SK-N-SH treated with all-trans-retinoic acid at 6 μM for 48 hours (cell line): ENCODE results near the gene CPEB3.

Experiments
- ATAC-seq: fragments of 200-7000 bp; cut with Tn5 transposase; 3 replicates; pipeline ENCODE4 v1.9.1; 2020; ENCODE audit warnings: mild to moderate bottlenecking, moderate library complexity
- ARNTL ChIP-seq: fragments of 450-650 bp; formaldehyde crosslinking; IDR thresholded peaks from 2 replicates; pipeline ENCODE4 v1.5.0; 2020; ENCODE audit warnings: low read depth, mild to moderate bottlenecking, moderate library complexity, borderline replicate concordance
- CREB5 ChIP-seq: fragments of 250-450 bp; sonication (Bioruptor Pico); IDR thresholded peaks from 2 replicates; pipeline ENCODE4 v1.5.1; 2020; ENCODE audit warnings: low read depth, mild to moderate bottlenecking, moderate library complexity
- CSDC2 ChIP-seq: fragments of 250-450 bp; sonication (Bioruptor Pico); IDR thresholded peaks from 2 replicates; pipeline ENCODE4 v1.5.0; 2020; ENCODE audit warnings: mild to moderate bottlenecking, moderate library complexity
- CSRNP3 ChIP-seq: fragments of 250-450 bp; sonication (Bioruptor Pico); IDR thresholded peaks from 2 replicates; pipeline ENCODE4 v1.5.1; 2021; ENCODE audit warnings: mild to moderate bottlenecking, moderate library complexity
- ESRRG ChIP-seq: fragments of 250-450 bp; sonication (Bioruptor Pico); IDR thresholded peaks from 2 replicates; pipeline ENCODE4 v1.6.1; 2021; ENCODE audit warnings: mild to moderate bottlenecking
- GLIS3 ChIP-seq: fragments of 250-450 bp; sonication (Bioruptor Pico); IDR thresholded peaks from 2 replicates; pipeline ENCODE4 v1.5.0; 2020; ENCODE audit warnings: mild to moderate bottlenecking, moderate library complexity
- ISL1 ChIP-seq: fragments of 250-450 bp; sonication (Bioruptor Pico); IDR thresholded peaks from 2 replicates; pipeline ENCODE4 v2.1.2; 2022; ENCODE audit warnings: mild to moderate bottlenecking, moderate library complexity
- OSR1 ChIP-seq: fragments of 250-450 bp; sonication (Bioruptor Pico); IDR thresholded peaks from 2 replicates; pipeline ENCODE4 v1.8.0; 2022; ENCODE audit warnings: moderate library complexity, mild to moderate bottlenecking, inconsistent platforms
- POU6F1 ChIP-seq: fragments of 250-450 bp; sonication (Bioruptor Pico); IDR thresholded peaks from 2 replicates; pipeline ENCODE4 v1.8.0; 2021; ENCODE audit warnings: low read depth, mild to moderate bottlenecking, moderate library complexity, borderline replicate concordance
- PPARA ChIP-seq: fragments of 250-450 bp; sonication (Bioruptor Pico); IDR thresholded peaks from 2 replicates; pipeline ENCODE4 v1.5.0; 2020; ENCODE audit warnings: mild to moderate bottlenecking, borderline replicate concordance
- RARB ChIP-seq: fragments of 250-450 bp; sonication (Bioruptor Pico); IDR thresholded peaks from 2 replicates; pipeline ENCODE4 v1.8.0; 2021; ENCODE audit warnings: mild to moderate bottlenecking, moderate library complexity
- SNAI2 ChIP-seq: fragments of 250-450 bp; sonication (Bioruptor Pico); IDR thresholded peaks from 2 replicates; pipeline ENCODE4 v1.5.0; 2020; ENCODE audit warnings: mild to moderate bottlenecking, moderate library complexity
- TOX ChIP-seq: fragments of 250-450 bp; sonication (Bioruptor Pico); IDR thresholded peaks from 2 replicates; pipeline ENCODE4 v1.8.0; 2021; ENCODE audit warnings: mild to moderate bottlenecking, moderate library complexity, borderline replicate concordance
- TSHZ2 ChIP-seq: fragments of 250-450 bp; sonication (Bioruptor Pico); IDR thresholded peaks from 2 replicates; pipeline ENCODE4 v1.5.0; 2020; ENCODE audit warnings: mild to moderate bottlenecking, moderate library complexity
- ZC3H10 ChIP-seq: fragments of 250-450 bp; sonication (Bioruptor Pico); IDR thresholded peaks from 2 replicates; pipeline ENCODE4 v1.5.1; 2021; ENCODE audit warnings: mild to moderate bottlenecking, moderate library complexity
- ZFP3 ChIP-seq: fragments of 250-450 bp; sonication (Bioruptor Pico); IDR thresholded peaks from 2 replicates; pipeline ENCODE4 v1.5.0; 2020; ENCODE audit warnings: mild to moderate bottlenecking, moderate library complexity
- ZFP30 ChIP-seq: fragments of 450-650 bp; formaldehyde crosslinking; IDR thresholded peaks from 2 replicates; pipeline ENCODE4 v1.5.0; 2022; ENCODE audit warnings: mild to moderate bottlenecking, moderate library complexity
- ZNF565 ChIP-seq: fragments of 450-650 bp; formaldehyde crosslinking; conservative IDR thresholded peaks from 2 replicates; pipeline ENCODE4 v1.5.0; 2020; ENCODE audit warnings: low read depth, mild to moderate bottlenecking, moderate library complexity
- ZNF70 ChIP-seq: fragments of 450-650 bp; formaldehyde crosslinking; IDR thresholded peaks from 2 replicates; pipeline ENCODE4 v1.5.0; 2020; ENCODE audit warnings: mild to moderate bottlenecking, moderate library complexity
- ZNF8 ChIP-seq: fragments of 450-650 bp; formaldehyde crosslinking; IDR thresholded peaks from 2 replicates; pipeline ENCODE4 v1.5.0; 2020; ENCODE audit warnings: mild to moderate bottlenecking, moderate library complexity

The CPEB3 gene

GRCh38 chr10:92309272-92309671 lies 18.4 kb upstream of the CPEB3 start:
- TF ChIP-seq ZNF565 = no peak
- no peak for TF ChIP-seq ZNF8
- no peak for TF ChIP-seq ESRRG (CRISPR knock-in tag)
- TF ChIP-seq ZC3H10 (CRISPR knock-in tag) = no peak
- ATAC-seq = no peak

GRCh38 chr10:92305133-92306072 lies 14.5 kb upstream of the CPEB3 start:
- TF ChIP-seq SNAI2 (CRISPR knock-in tag) = no peak
- TF ChIP-seq ZNF70 (CRISPR knock-in tag) = no peak
- no peak for TF ChIP-seq RARB (CRISPR knock-in tag)
- TF ChIP-seq ZFP3 (CRISPR knock-in tag) = no peak
- TF ChIP-seq ZNF565 = no peak
- TF ChIP-seq CSDC2 (CRISPR knock-in tag) = no peak
- TF ChIP-seq TOX (CRISPR knock-in tag) = no peak
- TF ChIP-seq ZFP30 (CRISPR knock-in tag) = no peak
- TF ChIP-seq TSHZ2 (CRISPR knock-in tag) = no peak
- TF ChIP-seq ARNTL (CRISPR knock-in tag) = no peak
- no peak for TF ChIP-seq POU6F1 (CRISPR knock-in tag)
- TF ChIP-seq ESRRG (CRISPR knock-in tag) = no peak
- no peak for TF ChIP-seq ISL1
- ATAC-seq = no peak

GRCh38 chr10:92304061-92304460 lies 13.2 kb upstream of the CPEB3 start:
- ATAC-seq = no peak
- no peak for TF ChIP-seq ZC3H10 (CRISPR knock-in tag)
- TF ChIP-seq RARB (CRISPR knock-in tag) = no peak
- no peak for TF ChIP-seq ZFP30 (CRISPR knock-in tag)
- TF ChIP-seq ZNF565 = no peak
- TF ChIP-seq ZNF8 = no peak
- TF ChIP-seq OSR1 (CRISPR knock-in tag) = no peak

GRCh38 chr10:92303096-92303495 lies 12.2 kb upstream of the CPEB3 start:
- no peak for TF ChIP-seq PPARA
- no peak for TF ChIP-seq ESRRG (CRISPR knock-in tag)
- no peak for TF ChIP-seq ZNF8
- no peak for TF ChIP-seq CSRNP3 (CRISPR knock-in tag)
- no peak for TF ChIP-seq CREB5 (CRISPR knock-in tag)
- no peak for TF ChIP-seq ZNF565
- TF ChIP-seq RARB (CRISPR knock-in tag) = no peak
- TF ChIP-seq ZC3H10 (CRISPR knock-in tag) = no peak
- TF ChIP-seq OSR1 (CRISPR knock-in tag) = no peak
- no peak for TF ChIP-seq SNAI2 (CRISPR knock-in tag)
- no peak for TF ChIP-seq ZNF70 (CRISPR knock-in tag)
- no peak for TF ChIP-seq GLIS3 (CRISPR knock-in tag)
- ATAC-seq = no peak
